Caco-2 (cell line): ENCODE measurements around the gene NCOR2. TPM values are rescaled to one million over a fixed set of nuclear protein-coding genes. Genes with fewer than 3 reads are reported as not detected.
A peak's percentile ranks its signal among the peaks of the same experiment; 100 is the strongest.

Source experiments
- BruUV-seq: library from RNA; stranded (reverse); fragments of 400-500 nt; replicated peaks from 2 replicates; lab custom pipeline; 2021; lab: Mats Ljungman, UMichigan
- CTCF ChIA-PET: fragments of 300-600 bp; sonication (Branson Sonifier 250); formaldehyde crosslinking; loops from one replicate; lab custom pipeline; 2022; ENCODE audit warnings: antibody characterized with exemption; lab: Charles Lee
- POLR2A ChIA-PET: fragments of 300-600 bp; sonication (Branson Sonifier 250); formaldehyde crosslinking; loops from one replicate; lab custom pipeline; 2022; ENCODE audit warnings: antibody characterized with exemption; lab: Charles Lee
- DNase-seq, 2 experiments: peaks; one replicate each; pipeline versions ENCODE4 v3.0.0 to v3.0.0-alpha.2; 2020 to 2022
- H3K27me3 ChIP-seq: replicated peaks from 2 replicates; pipeline ENCODE4 v1.6.0; 2011; ENCODE audit warnings: low read length; ENCODE audit not compliant: control insufficient read depth, insufficient read depth
- H3K36me3 ChIP-seq: 2 replicates; pipeline ENCODE4 v1.5.1; 2011; ENCODE audit warnings: low read length; ENCODE audit not compliant: control insufficient read depth, insufficient read depth
- H3K4me1 ChIP-seq: fragments of 250-450 bp; sonication (Bioruptor Pico); 2 replicates; pipeline ENCODE4 v1.5.1; 2020; ENCODE audit warnings: mild to moderate bottlenecking
- H3K4me3 ChIP-seq: 2 replicates; pipeline ENCODE4 v1.5.1; 2011; ENCODE audit warnings: low read depth, mild to moderate bottlenecking, control low read depth, low read length
- H3K9me3 ChIP-seq: fragments of 250-450 bp; sonication (Bioruptor Pico); 2 replicates; pipeline ENCODE4 v1.5.1; 2020; ENCODE audit warnings: mild to moderate bottlenecking, moderate library complexity
- H3K27ac Mint-ChIP-seq: one replicate; pipeline ENCODE4 v1.8.0; 2022; ENCODE audit warnings: mixed read lengths; ENCODE audit not compliant: unreplicated experiment
- H3K27me3 Mint-ChIP-seq: one replicate; pipeline ENCODE4 v1.8.0; 2022; ENCODE audit warnings: mixed read lengths; ENCODE audit not compliant: insufficient read depth, unreplicated experiment
- H3K36me3 Mint-ChIP-seq: one replicate; pipeline ENCODE4 v1.8.0; 2022; ENCODE audit warnings: mild to moderate bottlenecking, mixed read lengths; ENCODE audit not compliant: insufficient read depth, unreplicated experiment
- H3K4me1 Mint-ChIP-seq: one replicate; pipeline ENCODE4 v1.8.0; 2022; ENCODE audit warnings: low read depth, mixed read lengths; ENCODE audit not compliant: unreplicated experiment
- H3K4me3 Mint-ChIP-seq: one replicate; pipeline ENCODE4 v1.8.0; 2022; ENCODE audit warnings: mild to moderate bottlenecking, moderate library complexity, mixed read lengths; ENCODE audit not compliant: unreplicated experiment
- H3K9me3 Mint-ChIP-seq: one replicate; pipeline ENCODE4 v1.8.0; 2022; ENCODE audit warnings: mixed read lengths; ENCODE audit not compliant: unreplicated experiment
- intact Hi-C: fragments of 100-400 bp; cut with micrococcal nuclease; formaldehyde crosslinking; loops from one replicate; pipeline ENCODE4 v1.10.0; 2022; ENCODE audit not compliant: unreplicated experiment
- total RNA-seq: library from RNA; stranded (reverse); gene quantifications from 2 replicates; pipeline ENCODE4 v1.2.3, GENCODE V29; 2022
- TF ChIP-seq, protein P1 (sequence below), 2 experiments: fragments of 200-600 bp in 1 of 2; IDR thresholded peaks; 1 replicate in 1 of 2; 2 replicates in 1 of 2; pipeline versions ENCODE4 v1.5.1 to v1.8.0; 2011 to 2022; ENCODE audit warnings: antibody characterized with exemption in 1 of 2, control low read depth in 1 of 2, inconsistent platforms in 1 of 2, low read depth in 1 of 2, low read length in 1 of 2, mild to moderate bottlenecking in 1 of 2, moderate library complexity in 1 of 2; ENCODE audit not compliant: insufficient read depth in 1 of 2, severe bottlenecking in 1 of 2, unreplicated experiment in 1 of 2

NCOR2 gene
- total RNA-seq, 1 experiment from 2014 or later, result 250 TPM

DNA sequence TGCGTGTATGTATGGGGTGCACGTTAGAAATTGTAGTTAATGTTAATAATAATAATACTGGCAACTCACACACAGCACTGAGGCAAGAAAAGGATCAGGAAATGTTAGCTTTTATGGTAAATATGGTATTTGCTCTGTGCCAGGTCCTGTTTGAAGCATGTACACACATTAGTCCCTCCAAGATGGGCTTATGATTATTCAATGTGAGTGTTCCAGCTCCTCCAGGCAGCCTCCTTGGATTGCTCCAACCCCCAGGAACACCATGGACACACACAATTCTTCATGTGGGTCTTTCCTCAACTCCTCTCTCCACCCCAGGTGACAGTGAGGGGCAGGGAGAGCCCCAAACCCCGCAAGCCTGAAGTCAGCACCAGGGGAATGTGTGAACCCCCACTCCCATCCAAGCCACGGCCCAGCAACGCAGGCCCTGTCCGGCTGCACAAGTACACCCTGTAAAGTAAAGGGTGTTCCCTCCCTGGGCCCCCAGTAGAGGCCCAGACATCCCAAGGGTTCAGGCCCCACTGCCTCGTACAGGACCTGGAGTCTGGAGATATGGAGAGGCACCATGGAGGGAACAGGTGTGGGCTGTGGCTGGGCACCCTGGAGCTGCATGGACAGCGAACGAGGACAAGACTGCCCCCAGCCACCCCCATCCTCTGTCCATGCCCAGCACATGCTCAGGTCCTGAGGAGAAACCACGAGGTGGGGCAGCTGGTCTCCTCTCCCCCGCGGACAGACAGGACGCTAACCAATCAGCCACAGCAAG lies 41.3 kb downstream of the NCOR2 start:
- TF ChIP-seq, protein P1, sequence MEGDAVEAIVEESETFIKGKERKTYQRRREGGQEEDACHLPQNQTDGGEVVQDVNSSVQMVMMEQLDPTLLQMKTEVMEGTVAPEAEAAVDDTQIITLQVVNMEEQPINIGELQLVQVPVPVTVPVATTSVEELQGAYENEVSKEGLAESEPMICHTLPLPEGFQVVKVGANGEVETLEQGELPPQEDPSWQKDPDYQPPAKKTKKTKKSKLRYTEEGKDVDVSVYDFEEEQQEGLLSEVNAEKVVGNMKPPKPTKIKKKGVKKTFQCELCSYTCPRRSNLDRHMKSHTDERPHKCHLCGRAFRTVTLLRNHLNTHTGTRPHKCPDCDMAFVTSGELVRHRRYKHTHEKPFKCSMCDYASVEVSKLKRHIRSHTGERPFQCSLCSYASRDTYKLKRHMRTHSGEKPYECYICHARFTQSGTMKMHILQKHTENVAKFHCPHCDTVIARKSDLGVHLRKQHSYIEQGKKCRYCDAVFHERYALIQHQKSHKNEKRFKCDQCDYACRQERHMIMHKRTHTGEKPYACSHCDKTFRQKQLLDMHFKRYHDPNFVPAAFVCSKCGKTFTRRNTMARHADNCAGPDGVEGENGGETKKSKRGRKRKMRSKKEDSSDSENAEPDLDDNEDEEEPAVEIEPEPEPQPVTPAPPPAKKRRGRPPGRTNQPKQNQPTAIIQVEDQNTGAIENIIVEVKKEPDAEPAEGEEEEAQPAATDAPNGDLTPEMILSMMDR (IDR thresholded peaks at IDR 0.05; ENCODE audit: insufficient read depth in 1 of 2, low read depth in 1 of 2, low read length in 1 of 2, severe bottlenecking in 1 of 2, unreplicated experiment in 1 of 2), result no peak
- H3K36me3 ChIP-seq, result peaks cover 3% of the 10 kb centered on the region
- peak overlapping the region; percentile 35 for H3K27ac Mint-ChIP-seq
- H3K36me3 Mint-ChIP-seq, result peaks cover 26% of the 10 kb centered on the region
- ChIA-PET POLR2A (no interaction called here), CTCF (no interaction called here)
- H3K4me3 Mint-ChIP-seq, result no peak overlapping the region
- H3K9me3 Mint-ChIP-seq, result no peaks in the 10 kb centered on the region
- no TSS peak for BruUV-seq
- no peaks in the 10 kb centered on the region for H3K27me3 ChIP-seq
- H3K4me1 Mint-ChIP-seq, result peaks cover 9% of the 10 kb centered on the region
- H3K4me3 ChIP-seq, result no peak overlapping the region
- intact Hi-C loops, result no loop called here
- DNase-seq, result no peak
- H3K9me3 ChIP-seq, result no peaks in the 10 kb centered on the region
- H3K27me3 Mint-ChIP-seq, result no peaks in the 10 kb centered on the region
- H3K4me1 ChIP-seq, result no peaks in the 10 kb centered on the region

GRCh38 chr12:124525455-124525854 lies 42.0 kb downstream of the NCOR2 start:
- no peaks in the 10 kb centered on the region for H3K9me3 ChIP-seq
- H3K27me3 Mint-ChIP-seq, result no peaks in the 10 kb centered on the region
- TF ChIP-seq, protein P1 (IDR thresholded peaks at IDR 0.05; ENCODE audit: insufficient read depth in 1 of 2, low read depth in 1 of 2, low read length in 1 of 2, severe bottlenecking in 1 of 2, unreplicated experiment in 1 of 2), result no peak
- H3K27ac Mint-ChIP-seq, result no peak overlapping the region
- H3K4me1 Mint-ChIP-seq, result peaks cover 9% of the 10 kb centered on the region
- intact Hi-C loops, result no loop called here
- ChIA-PET CTCF (no interaction called here), POLR2A (no interaction called here)
- H3K36me3 Mint-ChIP-seq, result peaks cover 28% of the 10 kb centered on the region
- BruUV-seq, result no TSS peak
- peaks cover 3% of the 10 kb centered on the region for H3K36me3 ChIP-seq
- H3K4me3 ChIP-seq, result no peak overlapping the region
- no peaks in the 10 kb centered on the region for H3K9me3 Mint-ChIP-seq
- no peak for DNase-seq
- no peaks in the 10 kb centered on the region for H3K4me1 ChIP-seq
- H3K27me3 ChIP-seq, result no peaks in the 10 kb centered on the region
- no peak overlapping the region for H3K4me3 Mint-ChIP-seq

DNA sequence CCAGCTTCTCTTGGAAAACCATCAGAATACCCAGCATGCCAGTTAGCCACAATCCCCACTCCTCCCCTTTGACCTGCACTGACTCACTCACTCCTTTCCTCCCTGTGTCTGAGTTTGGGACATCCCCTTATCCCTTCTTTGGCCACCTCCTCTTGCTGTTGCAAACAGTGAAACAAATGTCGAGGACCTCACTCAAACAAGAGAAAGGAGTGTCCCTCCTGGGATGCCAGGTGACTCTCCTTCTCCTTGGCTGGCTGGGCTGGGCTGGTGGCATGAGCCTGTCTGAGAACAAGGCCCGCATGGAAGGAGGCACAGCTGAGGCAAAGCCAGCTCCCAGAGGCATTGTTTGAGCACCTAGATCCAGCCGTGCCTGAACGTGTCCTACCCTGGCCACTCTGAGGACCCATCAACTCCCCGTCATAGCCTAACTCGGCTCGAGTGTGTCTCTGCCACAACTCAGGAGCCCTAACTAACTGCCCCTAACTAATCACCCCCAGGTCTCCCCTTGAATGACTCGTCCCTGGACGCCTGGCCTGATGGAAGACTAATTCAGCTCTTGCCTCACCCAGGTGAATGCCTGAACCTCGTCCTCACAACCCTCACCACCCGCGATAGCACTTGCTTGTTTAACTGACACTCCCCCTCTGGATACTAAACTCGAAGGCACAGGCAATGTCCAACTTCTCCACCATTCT lies 43.0 kb downstream of the NCOR2 start:
- H3K36me3 ChIP-seq, result peaks cover 3% of the 10 kb centered on the region
- no peak overlapping the region for H3K27ac Mint-ChIP-seq
- H3K9me3 Mint-ChIP-seq, result no peaks in the 10 kb centered on the region
- POLR2A ChIA-PET, result no interaction called here
- no peak for DNase-seq
- no peaks in the 10 kb centered on the region for H3K9me3 ChIP-seq
- peaks cover 9% of the 10 kb centered on the region for H3K4me1 Mint-ChIP-seq
- no peaks in the 10 kb centered on the region for H3K27me3 Mint-ChIP-seq
- CTCF ChIA-PET, result no interaction called here
- TF ChIP-seq, protein P1 (IDR thresholded peaks at IDR 0.05; ENCODE audit: insufficient read depth in 1 of 2, low read depth in 1 of 2, low read length in 1 of 2, severe bottlenecking in 1 of 2, unreplicated experiment in 1 of 2), result no peak
- intact Hi-C loops, result no loop called here
- H3K4me3 Mint-ChIP-seq, result no peak overlapping the region
- H3K27me3 ChIP-seq, result no peaks in the 10 kb centered on the region
- H3K36me3 Mint-ChIP-seq, result peaks cover 38% of the 10 kb centered on the region
- H3K4me3 ChIP-seq, result no peak overlapping the region
- no TSS peak for BruUV-seq
- H3K4me1 ChIP-seq, result no peaks in the 10 kb centered on the region
